GM18519 (cell line): Measurements from ENCODE around the gene NFYC.
"Not testable (repeated sequence)": the region's sequence is repeated elsewhere in the genome, so short reads cannot be mapped to it uniquely, and the experiment has no call there.

ENCODE experiments used
- ATAC-seq: cut with Tn5 transposase; IDR thresholded peaks from one replicate; pipeline ENCODE4 v1.9.1; 2021; ENCODE audit warnings: mild to moderate bottlenecking, moderate library complexity; ENCODE audit not compliant: unreplicated experiment, low FRiP score

NFYC gene

GRCh38 chr1:40664791-40665190, 26.7 kb upstream of the NFYC start:
- ATAC-seq: no peak

GRCh38 chr1:40665335-40666171, 26.0 kb upstream of the NFYC start, which contains the start of gene RIMS3:
Gene RIMS3 (minus strand): TSS chr1:40665682. CDS start chr1:40641925, 23,757 bp downstream.
- no peak for ATAC-seq

- no peak for ATAC-seq
These were observed 22.6 kb upstream of the NFYC start for GRCh38 chr1:40668769-40669525.

GRCh38 chr1:40673452-40673851, 18.1 kb upstream of the NFYC start:
- ATAC-seq: no peak

GRCh38 chr1:40676501-40676900, 15.0 kb upstream of the NFYC start:
- ATAC-seq: no peak

GRCh38 chr1:40679165-40679953, 12.1 kb upstream of the NFYC start:
- no peak for ATAC-seq

- ATAC-seq: no peak
These were observed 6.8 kb upstream of the NFYC start for GRCh38 chr1:40684669-40685068.

GRCh38 chr1:40687059-40687458, 4.4 kb upstream of the NFYC start:
- no peak for ATAC-seq

GRCh38 chr1:40687661-40688060, 3.8 kb upstream of the NFYC start:
- ATAC-seq: no peak

- ATAC-seq: no peak
These were observed 1.8 kb upstream of the NFYC start for GRCh38 chr1:40689737-40690136.

GRCh38 chr1:40690771-40691537, 550 bp upstream of the NFYC start:
- ATAC-seq: no peak

- no peak for ATAC-seq
These were observed 958 bp downstream of the NFYC start for GRCh38 chr1:40692429-40692895.

- no peak for ATAC-seq
These were observed 1.9 kb downstream of the NFYC start for GRCh38 chr1:40693425-40693824.

GRCh38 chr1:40694353-40694874, 2.9 kb downstream of the NFYC start:
- ATAC-seq: no peak

GRCh38 chr1:40696294-40696693, 4.8 kb downstream of the NFYC start:
- no peak for ATAC-seq

- no peak for ATAC-seq
These were observed 5.9 kb downstream of the NFYC start for GRCh38 chr1:40697436-40697835.

GRCh38 chr1:40699787-40700186, 8.3 kb downstream of the NFYC start:
- ATAC-seq: peak; percentile 72

GRCh38 chr1:40701684-40702083, 10.2 kb downstream of the NFYC start:
- ATAC-seq: no peak

- not testable (repeated sequence) for ATAC-seq
These were observed 11.3 kb downstream of the NFYC start for GRCh38 chr1:40702810-40703209.

GRCh38 chr1:40703316-40703715, 11.8 kb downstream of the NFYC start:
- ATAC-seq: no peak
